Vagina (tissue), 2 donors: Measurements from ENCODE around the gene ARHGDIG.

Source experiments
- CTCF ChIP-seq, 3 experiments: fragments of 450-650 bp in 2 of 3; fragments of 200-600 bp in 1 of 3; sonication (generic) in 1 of 3; IDR thresholded peaks; one replicate each; pipeline ENCODE4 v1.5.1; 2017 to 2019; ENCODE audit warnings: antibody characterized with exemption in 3 of 3, mild to moderate bottlenecking in 2 of 3, moderate library complexity in 2 of 3
- POLR2A ChIP-seq, 2 donors: fragments of 450-650 bp; IDR thresholded peaks; one replicate each; pipeline ENCODE4 v1.6.1; 2017; ENCODE audit warnings: antibody characterized with exemption in 2 of 2, mild to moderate bottlenecking in 2 of 2, moderate library complexity in 2 of 2
- POLR2AphosphoS5 ChIP-seq, 2 donors: sonication (generic); formaldehyde crosslinking; IDR thresholded peaks; one replicate each; pipeline ENCODE4 v1.9.0; 2017; ENCODE audit warnings: antibody characterized with exemption in 2 of 2, mild to moderate bottlenecking in 2 of 2, low read depth in 1 of 2; ENCODE audit not compliant: insufficient read depth in 1 of 2

- TF ChIP-seq CTCF (IDR thresholded peaks at IDR 0.05): no peak
- no peak for TF ChIP-seq POLR2AphosphoS5 (IDR thresholded peaks at IDR 0.05; ENCODE audit: insufficient read depth in 1 of 2, low read depth in 1 of 2)
- TF ChIP-seq POLR2A (IDR thresholded peaks at IDR 0.05): no peak
Observed at GRCh38 chr16:247027-247426, 33.4 kb upstream of the ARHGDIG start.
